GM19043 (cell line): ENCODE results near the gene PCDHB7.
"Not testable (repeated sequence)": the region's sequence is repeated elsewhere in the genome, so short reads cannot be mapped to it uniquely, and the experiment has no call there.

Experiments used
- ATAC-seq: cut with Tn5 transposase; IDR thresholded peaks from one replicate; pipeline ENCODE4 v1.9.1; 2021; ENCODE audit warnings: low read depth; ENCODE audit not compliant: unreplicated experiment

PCDHB7 gene

GRCh38 chr5:141179876-141180275 is 7.4 kb downstream of the PCDHB7 start:
- not testable (repeated sequence) for ATAC-seq

- ATAC-seq, result no peak
Observed at GRCh38 chr5:141180313-141180712, 7.9 kb downstream of the PCDHB7 start.

- ATAC-seq, result no peak
Observed at GRCh38 chr5:141182248-141182647, 9.8 kb downstream of the PCDHB7 start, which contains the start of gene PCDHB16. PCDHB16 (plus strand) TSS chr5:141182387; CDS start chr5:141182560, 173 bp downstream.

- ATAC-seq, result not testable (repeated sequence)
Observed at GRCh38 chr5:141184117-141184855, 11.8 kb downstream of the PCDHB7 start.

- ATAC-seq, result no peak
Observed at GRCh38 chr5:141186897-141187512, 14.6 kb downstream of the PCDHB7 start, which contains the start of gene PCDHB9. PCDHB9 (plus strand) TSS chr5:141187161; CDS start chr5:141187319, 158 bp downstream.

GRCh38 chr5:141188682-141189081 is 16.2 kb downstream of the PCDHB7 start:
- ATAC-seq, result not testable (repeated sequence)

GRCh38 chr5:141189131-141189530 is 16.7 kb downstream of the PCDHB7 start:
- not testable (repeated sequence) for ATAC-seq

GRCh38 chr5:141192110-141192725 is 19.8 kb downstream of the PCDHB7 start, which contains the start of gene PCDHB10:
PCDHB10 (plus strand) TSS chr5:141192353; CDS start chr5:141192553, 200 bp downstream.
- ATAC-seq, result no peak

GRCh38 chr5:141194332-141194731 is 21.9 kb downstream of the PCDHB7 start:
- ATAC-seq, result not testable (repeated sequence)

GRCh38 chr5:141196363-141196762 is 23.9 kb downstream of the PCDHB7 start:
- ATAC-seq, result no peak

GRCh38 chr5:141199359-141200235 is 27.2 kb downstream of the PCDHB7 start, which contains the start of gene PCDHB11:
PCDHB11 (plus strand) TSS chr5:141199627; CDS start chr5:141199775, 148 bp downstream.
- no peak for ATAC-seq

GRCh38 chr5:141201126-141201525 is 28.7 kb downstream of the PCDHB7 start:
- ATAC-seq, result not testable (repeated sequence)

GRCh38 chr5:141201646-141202045 is 29.2 kb downstream of the PCDHB7 start:
- not testable (repeated sequence) for ATAC-seq

- no peak for ATAC-seq
Observed at GRCh38 chr5:141208478-141208877, 36.0 kb downstream of the PCDHB7 start, which contains the start of gene PCDHB12. PCDHB12 (plus strand) TSS chr5:141208719; CDS start chr5:141208908, 189 bp downstream.

- ATAC-seq, result not testable (repeated sequence)
Observed at GRCh38 chr5:141210281-141210680, 37.8 kb downstream of the PCDHB7 start.

GRCh38 chr5:141210849-141211248 is 38.4 kb downstream of the PCDHB7 start:
- not testable (repeated sequence) for ATAC-seq

GRCh38 chr5:141213656-141214339 is 41.4 kb downstream of the PCDHB7 start, which contains the start of gene PCDHB13:
PCDHB13 (plus strand) TSS chr5:141213919; CDS start chr5:141214124, 205 bp downstream.
- ATAC-seq, result not testable (repeated sequence)

GRCh38 chr5:141214583-141214982 is 42.1 kb downstream of the PCDHB7 start:
- not testable (repeated sequence) for ATAC-seq

- not testable (repeated sequence) for ATAC-seq
Observed at GRCh38 chr5:141215504-141215903, 43.1 kb downstream of the PCDHB7 start.
